GM18873 (cell line): ENCODE results near the gene KRTAP1-5.
"Not testable (repeated sequence)": the region's sequence is repeated elsewhere in the genome, so short reads cannot be mapped to it uniquely, and the experiment has no call there.

ENCODE experiments used
- ATAC-seq: cut with Tn5 transposase; IDR thresholded peaks from one replicate; pipeline ENCODE4 v1.9.1; 2021; ENCODE audit warnings: mild to moderate bottlenecking, moderate library complexity, moderate number of reproducible peaks; ENCODE audit not compliant: unreplicated experiment, low FRiP score

Gene KRTAP1-5

GRCh38 chr17:41026715-41027471, at the start of gene KRTAP1-5:
KRTAP1-5 (minus strand) TSS chr17:41027208; CDS start chr17:41027155, 53 bp downstream.
- no peak for ATAC-seq

GRCh38 chr17:41076788-41077187, 49.8 kb upstream of the KRTAP1-5 start:
- no peak for ATAC-seq

GRCh38 chr17:41073676-41074075, 46.7 kb upstream of the KRTAP1-5 start:
- no peak for ATAC-seq

- no peak for ATAC-seq
These were observed 44.8 kb upstream of the KRTAP1-5 start for GRCh38 chr17:41071606-41072360.

- no peak for ATAC-seq
These were observed 42.0 kb upstream of the KRTAP1-5 start for GRCh38 chr17:41069031-41069430.

GRCh38 chr17:41067281-41067680, 40.3 kb upstream of the KRTAP1-5 start:
- ATAC-seq = no peak

- ATAC-seq = no peak
These were observed 39.0 kb upstream of the KRTAP1-5 start, which contains the start of gene KRTAP2-4 for GRCh38 chr17:41065829-41066624. KRTAP2-4 (minus strand) TSS chr17:41065879; CDS start chr17:41065845, 34 bp downstream.

GRCh38 chr17:41065016-41065689, 38.1 kb upstream of the KRTAP1-5 start:
- not testable (repeated sequence) for ATAC-seq

GRCh38 chr17:41064301-41064700, 37.3 kb upstream of the KRTAP1-5 start:
- no peak for ATAC-seq

- ATAC-seq = no peak
These were observed 36.4 kb upstream of the KRTAP1-5 start for GRCh38 chr17:41063449-41063848.

GRCh38 chr17:41061964-41062363, 35.0 kb upstream of the KRTAP1-5 start:
- no peak for ATAC-seq

- ATAC-seq = no peak
These were observed 33.1 kb upstream of the KRTAP1-5 start, which contains the start of gene KRTAP2-3 for GRCh38 chr17:41060052-41060604. KRTAP2-3 (minus strand) TSS chr17:41060114; CDS start chr17:41060050, 64 bp downstream.

GRCh38 chr17:41059276-41060051, 32.5 kb upstream of the KRTAP1-5 start:
- not testable (repeated sequence) for ATAC-seq

GRCh38 chr17:41058741-41059140, 31.7 kb upstream of the KRTAP1-5 start:
- ATAC-seq = no peak

- no peak for ATAC-seq
These were observed 30.5 kb upstream of the KRTAP1-5 start for GRCh38 chr17:41057547-41057946.

- ATAC-seq = not testable (repeated sequence)
These were observed 28.1 kb upstream of the KRTAP1-5 start, which contains the start of gene KRTAP2-2 for GRCh38 chr17:41055130-41055529. KRTAP2-2 (minus strand) TSS chr17:41055230; CDS start chr17:41055211, 19 bp downstream.

- not testable (repeated sequence) for ATAC-seq
These were observed 27.5 kb upstream of the KRTAP1-5 start for GRCh38 chr17:41054556-41054955.

- ATAC-seq = no peak
These were observed 27.0 kb upstream of the KRTAP1-5 start for GRCh38 chr17:41054025-41054424.

GRCh38 chr17:41052566-41052965, 25.6 kb upstream of the KRTAP1-5 start:
- ATAC-seq = no peak
